GM23248 (cell line): ENCODE results near the gene GDAP1L1.

ENCODE experiments used
- EZH2 ChIP-seq: fragments of 200-600 bp; sonication (generic); IDR thresholded peaks from 2 replicates; pipeline ENCODE4 v1.6.1; 2018; ENCODE audit warnings: antibody characterized with exemption, mild to moderate bottlenecking; ENCODE audit not compliant: insufficient read depth, poor library complexity, severe bottlenecking
- EZH2phosphoT487 ChIP-seq: fragments of 200-600 bp; sonication (generic); IDR thresholded peaks from 2 replicates; pipeline ENCODE4 v1.6.1; 2018; ENCODE audit warnings: antibody characterized with exemption, moderate library complexity, mild to moderate bottlenecking, low read depth; ENCODE audit not compliant: insufficient read depth

DNA sequence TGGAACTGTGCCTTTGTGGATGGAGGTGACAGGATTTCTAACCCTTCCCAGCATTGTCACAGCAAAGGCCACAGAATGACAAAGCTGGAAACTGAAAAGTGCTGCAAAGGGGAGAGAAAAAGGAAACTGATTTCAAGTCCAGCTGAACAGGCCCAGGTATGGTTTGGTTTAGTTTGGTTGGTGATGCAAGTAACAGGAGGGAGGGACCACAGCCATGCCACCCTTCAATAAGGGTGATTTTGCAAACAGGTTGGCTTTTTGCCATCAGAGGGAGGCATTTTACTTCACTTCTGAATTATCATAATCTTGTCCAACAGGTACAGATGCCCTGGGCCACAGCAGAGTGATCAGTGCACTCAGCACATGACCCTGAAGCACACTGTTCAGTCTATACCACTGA lies 57.3 kb downstream of the GDAP1L1 start:
- TF ChIP-seq EZH2, result no peak
- no peak for TF ChIP-seq EZH2phosphoT487
